GM12878 (cell line): ENCODE results near the gene MAGIX. TPM values are rescaled to one million over a fixed set of nuclear protein-coding genes. Genes with fewer than 3 reads are reported as not detected.
A peak's percentile ranks its signal among the peaks of the same experiment; 100 is the strongest.

Experiments used
- ATAC-seq: fragments of 200-7000 bp; cut with Tn5 transposase; 3 replicates; pipeline ENCODE4 v1.9.1; 2020; ENCODE audit warnings: mild to moderate bottlenecking, moderate library complexity
- BruUV-seq: library from RNA; stranded (reverse); fragments of 400-500 nt; replicated peaks from 2 replicates; lab custom pipeline; 2021; lab: Mats Ljungman, UMichigan
- CTCF ChIA-PET: fragments of 300-600 bp; sonication (Branson Sonifier 250); formaldehyde crosslinking; extraction: SDS; loops from one replicate; lab custom pipeline; 2021; ENCODE audit warnings: inconsistent platforms; lab: Yijun Ruan, JAX
- POLR2A ChIA-PET: fragments of 350-600 bp; formaldehyde crosslinking; extraction: SDS; loops from one replicate; lab custom pipeline; 2021; ENCODE audit warnings: inconsistent platforms; lab: Charles Lee
- RAD21 ChIA-PET: fragments of 300-600 bp; sonication (Branson Sonifier 250); formaldehyde crosslinking; loops from one replicate; lab custom pipeline; 2023; ENCODE audit warnings: antibody characterized with exemption; ENCODE audit not compliant: unreplicated experiment; lab: Charles Lee
- SMC1A ChIA-PET: fragments of 300-600 bp; sonication (Branson Sonifier 250); formaldehyde crosslinking; loops from one replicate; lab custom pipeline; 2023; ENCODE audit not compliant: unreplicated experiment, uncharacterized antibody; lab: Charles Lee
- DNase-seq: peaks from one replicate; pipeline ENCODE4 v3.0.0-alpha.2; 2011; ENCODE audit warnings: low read depth, low spot score
- FAIRE-seq: peaks from 3 replicates; lab custom pipeline; 2011; peaks lifted over from hg19 to GRCh38; lab: Jason Lieb, UNC
- H2AFZ ChIP-seq: 2 replicates; pipeline ENCODE4 v1.6.0; 2011; ENCODE audit warnings: low read depth, low read length, control low read depth; ENCODE audit not compliant: control insufficient read depth
- H3K27ac ChIP-seq: 2 replicates; pipeline ENCODE4 v1.5.1; 2011; ENCODE audit warnings: control low read depth; ENCODE audit not compliant: control insufficient read depth, insufficient read depth
- H3K27me3 ChIP-seq, 2 experiments: replicated peaks in 1 of 2; 2 replicates each; pipeline versions ENCODE4 v1.6.0 to v1.6.1; 2011; ENCODE audit warnings: low read length in 1 of 2; ENCODE audit not compliant: control insufficient read depth in 2 of 2, insufficient read depth in 2 of 2
- H3K36me3 ChIP-seq, 2 experiments: 2 replicates each; pipeline ENCODE4 v1.5.1; 2011; ENCODE audit warnings: low read length in 1 of 2; ENCODE audit not compliant: control insufficient read depth in 2 of 2, insufficient read depth in 2 of 2
- H3K4me1 ChIP-seq: 2 replicates; pipeline ENCODE4 v1.6.1; 2011; ENCODE audit warnings: mild to moderate bottlenecking, low read length, moderate library complexity, mixed read lengths; ENCODE audit not compliant: control insufficient read depth, insufficient read depth
- H3K4me2 ChIP-seq: 2 replicates; pipeline ENCODE4 v1.6.0; 2011; ENCODE audit warnings: control low read depth; ENCODE audit not compliant: control insufficient read depth, insufficient read depth
- H3K4me3 ChIP-seq: fragments of 200-600 bp; sonication (generic); 2 replicates; pipeline ENCODE4 v1.5.1; 2016
- H3K79me2 ChIP-seq: 2 replicates; pipeline ENCODE4 v1.6.0; 2011; ENCODE audit warnings: low read length; ENCODE audit not compliant: control insufficient read depth, insufficient read depth
- H3K9ac ChIP-seq: 2 replicates; pipeline ENCODE4 v1.8.0; 2011; ENCODE audit warnings: low read length, control low read depth, mixed read lengths; ENCODE audit not compliant: control insufficient read depth, insufficient read depth
- H3K9me3 ChIP-seq: replicated peaks from 3 replicates; pipeline ENCODE4 v1.5.1; 2011; ENCODE audit warnings: mild to moderate bottlenecking, low read length; ENCODE audit not compliant: control insufficient read depth, insufficient read depth
- H4K20me1 ChIP-seq: 2 replicates; pipeline ENCODE4 v1.6.0; 2011; ENCODE audit not compliant: control insufficient read depth, insufficient read depth
- BCL11A ChIP-seq: IDR thresholded peaks from 2 replicates; pipeline ENCODE4 v1.6.1; 2011; ENCODE audit warnings: low read depth, low read length
- CHD1 ChIP-seq: IDR thresholded peaks from 2 replicates; pipeline ENCODE4 v1.6.1; 2012; ENCODE audit warnings: low read depth, low read length, improper control_type of control experiment
- GATAD2B ChIP-seq: fragments of 450-650 bp; conservative IDR thresholded peaks from 2 replicates; pipeline ENCODE4 v1.6.1; 2017; ENCODE audit warnings: low read depth, mild to moderate bottlenecking, moderate library complexity
- IKZF1 ChIP-seq: fragments of 450-650 bp; conservative IDR thresholded peaks from 2 replicates; pipeline ENCODE4 v1.6.1; 2017; ENCODE audit warnings: antibody characterized with exemption, mild to moderate bottlenecking
- KAT2A ChIP-seq: conservative IDR thresholded peaks from 2 replicates; pipeline ENCODE4 v1.6.1; 2011; ENCODE audit warnings: low read depth, low read length; ENCODE audit not compliant: control insufficient read depth
- MEF2A ChIP-seq: IDR thresholded peaks from 2 replicates; pipeline ENCODE4 v1.6.1; 2011; ENCODE audit warnings: low read depth, mild to moderate bottlenecking, low read length, moderate library complexity; ENCODE audit not compliant: insufficient read depth
- MTA3 ChIP-seq: IDR thresholded peaks from 2 replicates; pipeline ENCODE4 v1.6.1; 2012; ENCODE audit warnings: low read length, inconsistent platforms, borderline replicate concordance
- MXI1 ChIP-seq: fragments of 150-350 bp; IDR thresholded peaks from 2 replicates; pipeline ENCODE4 v1.6.1; 2011; ENCODE audit warnings: low read depth, mild to moderate bottlenecking, inconsistent platforms, low read length, improper control_type of control experiment
- NFIC ChIP-seq: IDR thresholded peaks from 2 replicates; pipeline ENCODE4 v1.6.1; 2012; ENCODE audit warnings: low read depth, mild to moderate bottlenecking, inconsistent platforms, low read length, moderate library complexity
- NR2F1 ChIP-seq: fragments of 450-650 bp; conservative IDR thresholded peaks from 2 replicates; pipeline ENCODE4 v1.6.1; 2017; ENCODE audit warnings: mild to moderate bottlenecking
- RAD21 ChIP-seq: IDR thresholded peaks from 2 replicates; pipeline ENCODE4 v1.6.1; 2011; ENCODE audit warnings: mild to moderate bottlenecking, low read depth, low read length, moderate library complexity; ENCODE audit not compliant: insufficient read depth
- SIX5 ChIP-seq: IDR thresholded peaks from 2 replicates; pipeline ENCODE4 v1.6.1; 2011; ENCODE audit warnings: mild to moderate bottlenecking, low read depth, low read length, moderate library complexity; ENCODE audit not compliant: severe bottlenecking
- STAT3 ChIP-seq: IDR thresholded peaks from 2 replicates; pipeline ENCODE4 v1.6.1; 2011; ENCODE audit warnings: low read depth, low read length, improper control_type of control experiment
- ZBED1 ChIP-seq: IDR thresholded peaks from 2 replicates; pipeline ENCODE4 v1.6.1; 2016; ENCODE audit warnings: borderline replicate concordance
- WGBS: methylation state at CpG from one replicate; pipeline ENCODE4 v1.1.6; 2016; ENCODE audit warnings: low lambda C conversion rate; ENCODE audit not compliant: insufficient replicate concordance, insufficient coverage; ENCODE audit errors: missing lambda C conversion rate; 5-methylcytosine and 5-hydroxymethylcytosine counted together
- in situ Hi-C: fragments of 300-500 bp; cut with MboI; formaldehyde crosslinking; loops from 9 replicates; pipeline ENCODE4 v1.14.3; 2018; ENCODE audit warnings: mixed read lengths
- intact Hi-C: fragments of 100-400 bp; cut with micrococcal nuclease; formaldehyde crosslinking; loops from one replicate; pipeline ENCODE4 v1.14.2; 2022; ENCODE audit not compliant: unreplicated experiment
- polyA plus RNA-seq, 11 experiments: library from polyadenylated mRNA; depleted of rRNA in 4 of 11; unstranded in 6 of 11; stranded (reverse) in 5 of 11; fragments of >200 nt; fragmentation: Nextera tagmentation in 4 of 11; fragmentation: Illumina TruSeq in 1 of 11; extraction: Ambion mirVana in 4 of 11; extraction: Trizol in 1 of 11; gene quantifications; 1 replicate in 1 of 11; 2 replicates in 10 of 11; pipeline versions ENCODE4 v1.2.1 to v1.2.3, GENCODE V29; 2011 to 2016; ENCODE audit warnings: inconsistent platforms in 2 of 11, missing spikeins in 2 of 11, low read depth in 1 of 11
- total RNA-seq, 4 experiments: library from RNA; depleted of rRNA in 3 of 4; stranded (reverse); fragments of >200 nt in 3 of 4; fragmentation: Illumina TruSeq in 1 of 4; extraction: Trizol in 1 of 4; gene quantifications; 2 replicates each; pipeline versions ENCODE4 v1.2.1 to v1.2.3, GENCODE V29; 2013 to 2021
- TF ChIP-seq, protein P1 (sequence below): fragments of 450-650 bp; IDR thresholded peaks from 2 replicates; pipeline ENCODE4 v1.6.1; 2016; ENCODE audit warnings: mild to moderate bottlenecking
- TF ChIP-seq, protein P2 (sequence below): IDR thresholded peaks from 2 replicates; pipeline ENCODE4 v1.6.1; 2012; ENCODE audit warnings: low read length, inconsistent platforms
- TF ChIP-seq, protein P3 (sequence below): fragments of 150-350 bp; IDR thresholded peaks from 2 replicates; pipeline ENCODE4 v1.6.1; 2016; ENCODE audit warnings: low read depth, low read length

MAGIX gene
- total and polyA plus RNA-seq, 10 of the 15 experiments (the other 5 are each of a cell fraction or from before 2014, with no cell fraction given) = 0.03 to 2.5 (median 0.82) TPM

DNA sequence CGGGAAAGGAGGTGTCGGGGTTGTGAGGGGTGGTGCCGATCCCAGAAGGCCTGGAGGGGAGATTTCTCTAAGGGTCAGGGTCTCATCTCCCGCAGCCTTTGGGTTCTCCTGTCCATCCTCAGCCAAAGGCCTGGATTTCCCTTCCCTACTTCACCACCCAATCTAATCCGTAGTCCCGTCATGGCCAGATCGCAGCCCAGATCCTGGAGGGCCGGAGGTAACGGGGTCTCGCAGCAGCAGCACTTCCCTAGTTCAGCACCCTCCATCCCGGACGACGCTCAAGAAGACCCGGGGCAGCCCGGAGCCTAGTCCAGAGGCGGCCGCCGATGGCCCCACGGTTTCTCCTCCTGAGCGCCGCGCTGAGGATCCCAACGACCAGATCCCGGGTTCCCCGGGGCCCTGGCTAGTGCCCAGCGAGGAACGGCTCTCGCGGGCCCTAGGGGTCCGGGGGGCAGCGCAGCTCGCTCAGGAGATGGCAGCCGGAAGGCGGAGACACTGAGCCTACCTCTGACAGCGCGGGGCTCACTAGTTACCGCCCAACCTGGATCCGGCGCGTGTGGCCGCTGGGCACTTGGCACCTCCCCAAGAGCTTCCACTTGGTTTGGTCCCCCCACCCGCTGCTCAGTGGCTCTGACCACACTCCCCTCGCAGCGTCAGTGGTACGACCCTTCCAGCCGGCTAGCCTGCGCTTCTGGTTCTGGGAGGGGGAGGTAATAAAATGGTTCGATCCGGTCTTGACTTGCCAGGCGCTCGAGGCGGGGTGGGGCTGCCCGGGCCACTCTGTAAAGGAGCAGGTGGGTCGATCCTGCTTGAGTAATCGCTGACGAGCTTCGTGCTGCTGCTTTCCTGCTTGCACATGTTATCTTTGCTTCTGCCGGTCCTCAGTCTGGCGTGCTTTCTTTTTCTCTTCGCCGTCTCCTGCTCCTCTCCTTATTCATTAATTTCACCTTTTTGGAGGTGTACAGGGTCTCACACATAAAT is 3.6 kb downstream of the MAGIX start:
- peak overlapping the region; percentile 81 for H3K4me2 ChIP-seq
- peak; percentile 73 for ATAC-seq
- POLR2A ChIA-PET = interaction anchor here (0.8 to 5.0 kb wide), 5 partner anchors 11 to 103 kb away, joined by 5 to 28 read pairs (median 7); partner anchors contain the start of genes PPP1R3F and PRICKLE3
- TF ChIP-seq ZBED1 = no peak
- peak; percentile 96 for TF ChIP-seq CHD1
- no peak for TF ChIP-seq RAD21
- TF ChIP-seq NFIC = no peak
- no peak for TF ChIP-seq NR2F1
- TF ChIP-seq KAT2A = no peak
- TF ChIP-seq IKZF1 = no peak
- TF ChIP-seq, protein P1, sequence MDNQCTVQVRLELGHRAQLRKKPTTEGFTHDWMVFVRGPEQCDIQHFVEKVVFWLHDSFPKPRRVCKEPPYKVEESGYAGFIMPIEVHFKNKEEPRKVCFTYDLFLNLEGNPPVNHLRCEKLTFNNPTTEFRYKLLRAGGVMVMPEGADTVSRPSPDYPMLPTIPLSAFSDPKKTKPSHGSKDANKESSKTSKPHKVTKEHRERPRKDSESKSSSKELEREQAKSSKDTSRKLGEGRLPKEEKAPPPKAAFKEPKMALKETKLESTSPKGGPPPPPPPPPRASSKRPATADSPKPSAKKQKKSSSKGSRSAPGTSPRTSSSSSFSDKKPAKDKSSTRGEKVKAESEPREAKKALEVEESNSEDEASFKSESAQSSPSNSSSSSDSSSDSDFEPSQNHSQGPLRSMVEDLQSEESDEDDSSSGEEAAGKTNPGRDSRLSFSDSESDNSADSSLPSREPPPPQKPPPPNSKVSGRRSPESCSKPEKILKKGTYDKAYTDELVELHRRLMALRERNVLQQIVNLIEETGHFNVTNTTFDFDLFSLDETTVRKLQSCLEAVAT = peak; percentile 66; the same call in 1 of the 2 replicates
- no peak for TF ChIP-seq MTA3
- TF ChIP-seq GATAD2B = no peak
- TF ChIP-seq MEF2A = no peak
- TF ChIP-seq, protein P2, sequence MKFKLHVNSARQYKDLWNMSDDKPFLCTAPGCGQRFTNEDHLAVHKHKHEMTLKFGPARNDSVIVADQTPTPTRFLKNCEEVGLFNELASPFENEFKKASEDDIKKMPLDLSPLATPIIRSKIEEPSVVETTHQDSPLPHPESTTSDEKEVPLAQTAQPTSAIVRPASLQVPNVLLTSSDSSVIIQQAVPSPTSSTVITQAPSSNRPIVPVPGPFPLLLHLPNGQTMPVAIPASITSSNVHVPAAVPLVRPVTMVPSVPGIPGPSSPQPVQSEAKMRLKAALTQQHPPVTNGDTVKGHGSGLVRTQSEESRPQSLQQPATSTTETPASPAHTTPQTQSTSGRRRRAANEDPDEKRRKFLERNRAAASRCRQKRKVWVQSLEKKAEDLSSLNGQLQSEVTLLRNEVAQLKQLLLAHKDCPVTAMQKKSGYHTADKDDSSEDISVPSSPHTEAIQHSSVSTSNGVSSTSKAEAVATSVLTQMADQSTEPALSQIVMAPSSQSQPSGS = no peak
- TF ChIP-seq SIX5 = no peak
- TF ChIP-seq MXI1 = no peak
- TF ChIP-seq, protein P3, sequence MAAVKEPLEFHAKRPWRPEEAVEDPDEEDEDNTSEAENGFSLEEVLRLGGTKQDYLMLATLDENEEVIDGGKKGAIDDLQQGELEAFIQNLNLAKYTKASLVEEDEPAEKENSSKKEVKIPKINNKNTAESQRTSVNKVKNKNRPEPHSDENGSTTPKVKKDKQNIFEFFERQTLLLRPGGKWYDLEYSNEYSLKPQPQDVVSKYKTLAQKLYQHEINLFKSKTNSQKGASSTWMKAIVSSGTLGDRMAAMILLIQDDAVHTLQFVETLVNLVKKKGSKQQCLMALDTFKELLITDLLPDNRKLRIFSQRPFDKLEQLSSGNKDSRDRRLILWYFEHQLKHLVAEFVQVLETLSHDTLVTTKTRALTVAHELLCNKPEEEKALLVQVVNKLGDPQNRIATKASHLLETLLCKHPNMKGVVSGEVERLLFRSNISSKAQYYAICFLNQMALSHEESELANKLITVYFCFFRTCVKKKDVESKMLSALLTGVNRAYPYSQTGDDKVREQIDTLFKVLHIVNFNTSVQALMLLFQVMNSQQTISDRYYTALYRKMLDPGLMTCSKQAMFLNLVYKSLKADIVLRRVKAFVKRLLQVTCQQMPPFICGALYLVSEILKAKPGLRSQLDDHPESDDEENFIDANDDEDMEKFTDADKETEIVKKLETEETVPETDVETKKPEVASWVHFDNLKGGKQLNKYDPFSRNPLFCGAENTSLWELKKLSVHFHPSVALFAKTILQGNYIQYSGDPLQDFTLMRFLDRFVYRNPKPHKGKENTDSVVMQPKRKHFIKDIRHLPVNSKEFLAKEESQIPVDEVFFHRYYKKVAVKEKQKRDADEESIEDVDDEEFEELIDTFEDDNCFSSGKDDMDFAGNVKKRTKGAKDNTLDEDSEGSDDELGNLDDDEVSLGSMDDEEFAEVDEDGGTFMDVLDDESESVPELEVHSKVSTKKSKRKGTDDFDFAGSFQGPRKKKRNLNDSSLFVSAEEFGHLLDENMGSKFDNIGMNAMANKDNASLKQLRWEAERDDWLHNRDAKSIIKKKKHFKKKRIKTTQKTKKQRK = no peak
- TF ChIP-seq STAT3 = no peak
- no peak for TF ChIP-seq BCL11A

More for the DNA sequence above, 3.6 kb downstream of the MAGIX start:
- Histone ChIP-seq H3K79me2 (no peaks in the 10 kb centered on the region), H3K36me3 (no peaks in the 10 kb centered on the region), H4K20me1 (no peaks in the 10 kb centered on the region), H3K27me3 (no peaks in the 10 kb centered on the region), H3K4me3 (peak overlapping the region; percentile 37; the same call in 1 of the 2 replicates), H3K9me3 (no peaks in the 10 kb centered on the region; the same call in 2 of the 3 replicates), H3K4me1 (peaks cover 9% of the 10 kb centered on the region), H2AFZ (peak overlapping the region; percentile 11), H3K27ac (peak overlapping the region; percentile 78), H3K9ac (peak overlapping the region; percentile 24; the same call in 1 of the 2 replicates)
- ChIA-PET CTCF (interaction anchor here (0.6 to 5.2 kb wide), 6 partner anchors 11 to 405 kb away, joined by 3 to 57 read pairs (median 17); partner anchors contain the start of gene PRICKLE3), SMC1A (interaction anchor here (1.0 to 3.2 kb wide), 6 partner anchors 8 to 103 kb away, joined by 3 to 14 read pairs (median 6); no protein-coding TSS in a partner anchor), RAD21 (interaction anchor here (1.1 to 4.6 kb wide), 5 partner anchors 10 to 43 kb away, joined by 4 to 26 read pairs (median 7); no protein-coding TSS in a partner anchor)
- WGBS = 29% methylated on average over 60 of the region's 61 CpGs
- FAIRE-seq (no peak), DNase-seq (peak; percentile 60)
- intact Hi-C loops = loop anchor here (2.0 kb wide), 2 partner anchors 25 to 43 kb away; partner anchors contain the start of gene GPKOW
- BruUV-seq = no TSS peak
- in situ Hi-C loops = no loop called here
